ENCODE measurements around the gene PERM1.
"Not testable (repeated sequence)": the region's sequence is repeated elsewhere in the genome, so short reads cannot be mapped to it uniquely, and the experiment has no call there.

PERM1 gene

GRCh38 chr1:963301-963651 lies 18.6 kb downstream of the PERM1 start:
- no peak for DNase-seq

DNA sequence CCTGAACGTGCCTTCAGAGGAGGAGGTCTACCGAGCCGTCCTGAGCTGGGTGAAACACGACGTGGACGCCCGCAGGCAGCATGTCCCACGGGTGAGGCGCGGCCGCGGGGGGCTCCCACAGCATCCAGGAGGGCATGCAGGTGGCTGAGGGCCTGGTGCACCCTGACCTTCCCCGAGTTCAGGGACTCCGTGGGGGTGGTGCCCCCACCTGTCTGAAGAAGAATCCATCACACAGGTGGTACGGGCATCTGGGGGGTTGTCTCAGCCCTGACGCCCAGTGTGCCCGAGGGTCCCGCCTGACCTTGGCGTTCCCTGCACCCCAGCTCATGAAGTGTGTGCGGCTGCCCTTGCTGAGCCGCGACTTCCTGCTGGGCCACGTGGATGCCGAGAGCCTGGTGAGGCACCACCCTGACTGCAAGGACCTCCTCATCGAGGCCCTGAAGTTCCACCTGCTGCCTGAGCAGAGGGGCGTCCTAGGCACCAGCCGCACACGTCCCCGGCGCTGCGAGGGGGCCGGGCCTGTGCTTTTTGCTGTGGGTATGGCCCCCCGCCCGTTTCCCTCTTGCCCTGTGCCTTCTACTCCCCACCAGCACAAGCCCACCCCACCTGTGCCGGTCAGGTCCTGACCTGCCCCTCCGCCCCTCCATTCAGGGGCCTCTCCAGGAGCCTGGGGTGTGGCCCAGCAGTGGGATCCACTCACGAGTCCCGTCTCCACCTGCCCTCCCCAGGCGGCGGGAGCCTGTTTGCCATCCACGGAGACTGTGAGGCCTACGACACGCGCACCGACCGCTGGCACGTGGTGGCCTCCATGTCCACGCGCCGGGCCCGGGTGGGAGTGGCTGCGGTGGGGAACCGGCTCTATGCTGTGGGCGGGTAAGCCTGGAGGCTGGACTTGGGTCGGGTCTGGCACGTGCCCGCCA lies 19.3 kb downstream of the PERM1 start:
- DNase-seq, result no peak

- no peak for DNase-seq
Measured at GRCh38 chr1:961132-961669, 20.7 kb downstream of the PERM1 start.

- peak; percentile 23 for DNase-seq
Measured at GRCh38 chr1:960363-961131, 21.3 kb downstream of the PERM1 start, which contains the start of gene KLHL17. Gene KLHL17 (plus strand): TSS chr1:960584. CDS start chr1:960694, 110 bp downstream.

DNA sequence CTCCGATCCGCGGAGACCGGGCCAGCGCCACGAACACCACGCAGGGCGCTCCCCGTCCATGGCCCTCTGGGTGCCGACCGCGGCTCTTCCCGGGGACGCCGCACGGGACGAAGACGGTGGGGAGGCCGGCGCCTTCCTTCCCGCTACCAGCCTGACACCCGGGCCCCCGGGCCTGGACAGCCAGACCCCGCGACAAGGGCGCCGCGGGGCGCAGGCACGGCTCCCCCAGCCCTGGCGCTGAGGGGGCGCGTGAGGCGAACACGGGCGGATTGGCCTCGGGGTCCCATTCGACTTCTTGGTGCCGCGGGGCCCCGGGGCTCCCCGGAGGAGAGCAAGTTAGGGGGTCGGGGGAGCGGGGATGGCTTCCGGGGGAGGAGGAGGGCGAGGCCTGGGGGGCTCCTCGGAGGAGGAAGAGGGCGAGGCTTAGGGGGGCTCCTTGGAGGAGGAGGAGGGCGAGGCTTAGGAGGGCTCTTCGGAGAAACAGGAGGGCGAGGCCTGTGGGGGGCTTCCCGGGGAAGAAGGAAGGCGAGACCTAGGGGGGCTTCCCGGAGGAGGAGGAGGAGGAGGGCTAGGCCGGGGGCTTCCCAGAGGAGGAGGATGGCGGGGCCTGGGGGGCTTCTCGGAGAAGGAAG lies 22.0 kb downstream of the PERM1 start:
- no peak for DNase-seq

- peak; percentile 74 for DNase-seq
Measured at GRCh38 chr1:958823-959730, 22.8 kb downstream of the PERM1 start, which contains the start of gene NOC2L. Gene NOC2L (minus strand): TSS chr1:959256. CDS start chr1:959240, 16 bp downstream.

- DNase-seq, result no peak
Measured at GRCh38 chr1:956636-957035, 25.3 kb downstream of the PERM1 start.

- no peak for DNase-seq
Measured at GRCh38 chr1:955474-955873, 26.4 kb downstream of the PERM1 start.

- no peak for DNase-seq
Measured at GRCh38 chr1:954927-955326, 27.0 kb downstream of the PERM1 start.

DNA sequence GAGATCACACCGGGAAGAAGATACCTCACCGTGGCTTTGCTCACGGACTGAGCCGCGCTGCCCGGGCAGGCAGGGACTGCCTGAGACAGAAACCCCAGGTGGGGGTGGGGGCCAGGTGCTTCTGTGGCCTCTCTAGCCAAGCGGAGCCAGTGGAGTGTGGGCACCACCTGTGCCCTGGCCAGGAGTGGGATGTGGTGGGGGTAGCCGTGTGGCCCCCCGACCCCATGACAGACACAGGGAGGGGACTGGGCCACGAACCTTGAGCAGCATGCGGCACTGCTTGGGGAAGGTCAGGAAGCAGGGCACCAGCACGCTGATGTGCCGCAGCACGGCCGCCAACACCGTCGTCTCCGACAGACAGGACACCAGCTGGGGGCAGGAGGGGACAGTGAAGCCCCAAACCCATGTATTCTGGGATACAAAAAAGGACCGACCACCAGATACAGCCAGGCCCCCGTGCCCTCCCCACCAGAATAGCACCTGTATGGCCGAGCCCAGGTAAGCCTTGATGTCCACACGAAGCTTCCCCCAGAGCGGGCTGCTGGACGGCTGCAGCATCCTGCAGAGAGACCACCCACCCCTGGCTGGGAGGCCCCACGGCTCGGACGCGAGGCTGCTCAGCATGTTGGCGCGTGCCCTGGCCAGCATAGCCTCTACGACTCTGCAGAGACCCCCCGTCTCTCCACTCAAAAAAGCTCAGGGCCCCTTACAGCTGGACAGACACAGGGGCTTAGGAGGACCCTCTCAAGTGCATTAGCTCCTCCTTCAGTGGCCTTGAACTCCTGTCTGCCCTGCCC lies 28.2 kb downstream of the PERM1 start:
- DNase-seq, result no peak

DNA sequence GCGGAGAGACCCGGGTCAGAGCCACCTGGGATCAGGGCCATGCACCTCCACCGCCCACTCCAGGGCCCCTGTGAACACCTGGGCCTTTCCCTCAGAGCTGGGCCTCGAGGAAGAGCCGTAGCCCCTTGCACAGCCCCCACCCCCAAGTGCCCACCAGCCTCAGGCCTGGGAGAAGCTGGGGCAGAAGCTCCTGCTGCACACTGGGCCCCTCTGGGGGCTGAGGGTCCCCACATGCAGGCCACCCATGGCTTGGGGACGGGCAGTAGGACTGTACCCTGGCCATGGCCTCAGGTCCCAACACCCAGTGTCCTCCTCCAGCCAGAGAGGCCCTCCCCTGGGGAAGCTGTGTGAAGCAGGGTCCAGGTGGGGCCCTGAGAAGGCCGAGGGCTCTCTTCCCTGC lies 29.3 kb downstream of the PERM1 start:
- DNase-seq, result no peak

GRCh38 chr1:952201-952600 lies 29.7 kb downstream of the PERM1 start:
- DNase-seq, result no peak

GRCh38 chr1:951364-951763 lies 30.5 kb downstream of the PERM1 start:
- no peak for DNase-seq

GRCh38 chr1:950881-951280 lies 31.0 kb downstream of the PERM1 start:
- DNase-seq, result no peak

- no peak for DNase-seq
Measured at GRCh38 chr1:950268-950667, 31.6 kb downstream of the PERM1 start.

DNA sequence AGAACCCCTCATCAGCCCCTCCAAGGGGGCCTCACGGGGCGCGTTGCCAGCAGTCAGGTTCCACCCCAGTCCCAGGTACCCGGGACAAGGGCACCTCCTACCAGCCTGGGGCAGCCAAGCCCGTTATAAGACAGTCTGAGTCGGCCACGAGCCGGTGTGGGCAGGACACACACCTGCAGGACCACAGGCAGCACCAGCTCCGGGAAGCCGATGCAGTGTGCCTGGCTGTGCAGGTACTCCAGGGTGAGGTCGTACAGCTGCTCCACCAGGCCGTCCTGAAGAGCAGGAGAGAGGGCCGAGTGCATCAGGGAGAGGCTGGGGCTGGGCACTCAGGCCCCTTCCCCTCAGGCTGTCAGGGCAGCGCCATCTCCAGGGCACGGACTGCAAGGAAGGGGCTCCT lies 33.9 kb downstream of the PERM1 start:
- DNase-seq, result no peak

DNA sequence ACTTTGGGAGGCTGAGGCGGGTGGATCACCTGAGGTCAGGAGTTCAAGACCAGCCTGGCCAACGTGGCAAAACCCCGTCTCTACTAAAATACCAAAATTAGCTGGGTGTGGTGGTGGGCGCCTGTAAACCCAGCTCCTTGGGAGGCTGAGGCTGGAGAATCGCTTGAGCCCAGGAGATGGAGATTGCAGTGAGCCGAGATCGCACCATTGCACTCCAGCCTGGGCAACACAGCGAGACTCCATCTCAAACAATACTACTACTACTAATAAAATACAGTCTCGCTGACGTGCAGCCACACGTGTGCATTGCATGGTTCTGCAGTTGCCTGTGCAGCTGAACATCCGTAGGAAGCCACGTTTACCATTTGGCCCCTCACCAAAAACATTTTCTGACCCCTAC lies 35.1 kb downstream of the PERM1 start:
- DNase-seq, result not testable (repeated sequence)

DNA sequence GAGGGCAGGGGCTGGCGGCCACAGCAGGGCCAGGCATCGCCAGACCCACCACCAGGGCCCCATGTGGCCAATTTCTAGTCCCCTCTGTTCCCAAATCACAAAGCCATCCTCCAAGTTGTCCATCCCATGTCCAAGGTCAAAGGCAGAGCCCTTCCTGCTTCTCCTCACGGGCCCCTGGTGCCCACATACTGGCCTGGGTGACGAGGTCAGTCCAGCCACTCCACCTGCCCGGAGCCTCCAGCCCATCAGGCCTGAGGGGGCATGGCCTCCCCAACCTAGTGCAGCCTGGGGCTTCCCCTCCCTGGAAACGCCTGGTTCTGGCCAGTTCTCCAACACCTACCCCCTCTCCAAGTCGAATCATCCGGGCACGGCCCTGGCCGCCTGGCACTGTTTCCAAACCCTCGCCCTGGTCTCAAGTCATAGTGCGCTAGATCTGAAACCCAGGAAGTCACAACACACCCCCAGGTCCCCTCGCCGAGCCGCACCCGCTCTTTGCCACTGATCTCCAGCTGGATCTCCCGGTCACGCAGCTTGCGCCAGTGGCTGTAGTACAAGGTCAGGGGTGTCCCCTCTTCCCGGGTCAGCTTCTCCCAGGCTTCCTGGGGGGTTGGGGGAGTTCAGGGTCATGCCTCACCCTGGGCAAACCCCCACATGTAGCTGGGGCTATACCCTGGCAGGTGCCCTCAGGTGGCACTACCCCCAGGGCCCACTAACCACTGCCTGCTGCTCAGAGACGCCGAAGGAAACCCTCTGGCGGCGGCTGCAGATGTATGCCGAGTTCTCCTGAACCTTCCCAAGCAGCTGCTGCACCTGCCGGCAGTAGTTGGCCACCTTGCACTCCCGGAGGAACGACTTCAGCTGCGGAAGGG lies 36.0 kb downstream of the PERM1 start:
- no peak for DNase-seq

- DNase-seq, result peak; percentile 99
Measured at GRCh38 chr1:944341-945325, 37.3 kb downstream of the PERM1 start.

Measured in NCI-H446 treated with DMSO at 0.1 percent for 48 hours (cell line).